HG03280 (cell line): Measurements from ENCODE around the gene PGF.
"Not testable (repeated sequence)": the region's sequence is repeated elsewhere in the genome, so short reads cannot be mapped to it uniquely, and the experiment has no call there.

Experiments used
- ATAC-seq: cut with Tn5 transposase; IDR thresholded peaks from one replicate; pipeline ENCODE4 v1.9.1; 2021; ENCODE audit warnings: mild to moderate bottlenecking, moderate library complexity; ENCODE audit not compliant: unreplicated experiment

The PGF gene

GRCh38 chr14:74955229-74956026 is at the start of gene PGF:
TSS of gene PGF (minus strand) at chr14:74955597. CDS start at chr14:74955242, 355 bp downstream.
- ATAC-seq, result no peak

DNA sequence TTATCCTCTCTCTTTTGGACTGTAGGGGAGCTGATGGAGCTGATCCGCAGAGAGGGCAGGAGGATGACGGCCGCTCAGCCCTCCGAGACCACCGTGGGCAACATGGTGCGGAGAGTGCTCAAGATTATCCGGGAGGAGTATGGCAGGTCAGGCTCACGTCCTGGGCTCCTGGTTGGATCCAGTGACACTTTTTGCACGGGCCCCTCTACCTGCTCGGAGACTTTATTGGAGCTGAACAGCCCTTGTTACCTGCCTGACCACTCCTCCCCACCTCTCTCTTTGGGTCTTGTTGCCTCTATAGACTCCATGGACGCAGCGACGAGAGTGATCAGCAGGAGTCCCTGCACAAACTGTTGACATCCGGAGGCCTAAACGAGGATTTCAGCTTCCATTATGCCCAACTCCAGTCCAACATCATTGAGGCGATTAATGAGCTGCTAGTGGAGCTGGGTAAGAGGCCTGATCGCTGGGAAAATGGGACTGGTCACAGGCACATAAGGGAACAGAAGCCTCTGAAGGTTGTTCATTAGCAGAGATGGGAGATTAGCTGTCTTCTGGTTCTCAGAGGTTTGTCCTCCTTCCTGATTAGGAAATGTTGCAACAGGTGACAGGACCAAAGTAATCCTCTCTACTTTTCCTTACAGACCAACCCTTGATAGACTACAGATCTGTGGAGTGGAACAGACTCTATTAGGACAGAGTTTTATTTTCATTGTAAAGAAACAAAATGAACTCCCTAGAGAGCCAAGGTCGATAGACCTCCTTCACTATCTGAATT is 48.0 kb upstream of the PGF start:
- no peak for ATAC-seq

DNA sequence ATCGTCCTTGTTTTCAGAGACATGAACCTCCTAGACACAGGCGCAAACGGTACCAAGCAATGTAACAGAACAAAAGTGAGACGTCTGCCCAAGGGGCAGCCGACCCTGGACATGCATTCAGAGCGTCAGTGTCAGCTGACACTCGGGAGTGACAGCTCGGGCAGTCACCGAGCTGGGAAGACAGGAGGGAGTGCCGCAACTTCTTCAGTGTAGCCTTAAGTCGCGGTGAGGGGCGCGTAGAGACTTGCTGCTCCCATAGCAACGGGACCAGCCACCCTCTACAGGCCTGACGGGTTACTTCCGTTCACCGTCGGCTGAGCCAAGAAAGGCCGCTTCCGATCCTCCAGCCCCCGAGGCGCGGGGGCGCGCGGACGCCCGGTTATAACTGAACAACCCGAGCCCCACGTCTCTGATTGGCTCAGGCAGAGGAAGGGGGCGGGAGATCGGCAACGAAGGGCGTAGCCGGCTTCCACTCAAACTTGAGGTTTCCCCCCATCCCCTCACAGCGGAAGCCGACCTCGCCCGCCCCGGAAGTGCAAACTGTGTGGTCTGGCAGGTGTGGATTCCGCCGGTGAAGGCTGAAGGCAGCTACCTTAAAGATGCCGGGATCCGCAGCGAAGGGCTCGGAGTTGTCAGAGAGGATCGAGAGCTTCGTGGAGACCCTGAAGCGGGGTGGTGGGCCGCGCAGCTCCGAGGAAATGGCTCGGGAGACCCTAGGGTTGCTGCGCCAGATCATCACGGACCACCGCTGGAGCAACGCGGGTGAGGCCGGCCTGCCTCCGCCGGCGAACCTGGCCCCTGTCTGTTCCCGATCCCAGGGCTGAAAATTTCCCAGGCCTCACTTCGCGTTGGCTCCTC is 47.2 kb upstream of the PGF start, which contains the start of gene EIF2B2:
TSS of gene EIF2B2 (plus strand) at position 530 of the 858 bp plus-strand sequence. CDS start at position 600, 70 bp downstream.
- ATAC-seq, result peak; percentile 97

DNA sequence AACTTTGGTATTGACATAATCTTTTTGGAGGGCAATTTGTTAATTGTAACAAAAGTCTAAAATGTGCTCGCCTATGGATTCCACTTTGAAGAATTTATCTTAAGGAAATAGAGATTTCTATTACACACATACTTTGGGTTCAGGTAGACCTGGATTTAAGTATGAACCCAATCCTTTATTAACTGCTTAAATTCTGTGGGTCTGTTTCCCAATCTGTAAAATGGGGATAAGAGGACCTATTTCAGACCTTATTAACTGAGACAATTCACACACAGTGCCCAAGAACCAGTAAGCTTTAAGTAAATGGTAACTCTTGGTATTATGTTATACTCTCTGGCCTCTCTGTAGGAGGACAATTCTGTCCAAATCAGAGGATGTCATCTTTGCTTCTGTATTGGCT is 46.5 kb upstream of the PGF start:
- ATAC-seq, result no peak

DNA sequence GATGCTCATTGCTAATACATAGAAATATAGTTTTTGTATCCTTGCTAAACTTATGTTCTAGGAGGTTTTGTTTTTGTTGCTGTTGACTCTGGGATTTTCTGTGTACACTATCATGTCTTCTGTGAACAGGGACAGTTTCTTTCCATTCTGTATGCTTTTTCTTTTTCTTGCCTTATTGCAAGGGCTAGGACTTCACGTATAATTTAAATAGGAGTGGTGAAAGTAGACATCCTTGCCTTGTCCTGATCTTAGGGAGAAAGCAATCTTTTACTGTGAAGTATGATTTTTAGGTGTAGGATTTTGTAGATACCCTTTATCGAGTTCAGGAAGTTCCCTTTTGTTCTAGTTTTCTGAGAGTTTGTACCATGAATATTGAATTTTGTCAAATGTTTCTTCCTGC is 45.9 kb upstream of the PGF start:
- ATAC-seq, result no peak

DNA sequence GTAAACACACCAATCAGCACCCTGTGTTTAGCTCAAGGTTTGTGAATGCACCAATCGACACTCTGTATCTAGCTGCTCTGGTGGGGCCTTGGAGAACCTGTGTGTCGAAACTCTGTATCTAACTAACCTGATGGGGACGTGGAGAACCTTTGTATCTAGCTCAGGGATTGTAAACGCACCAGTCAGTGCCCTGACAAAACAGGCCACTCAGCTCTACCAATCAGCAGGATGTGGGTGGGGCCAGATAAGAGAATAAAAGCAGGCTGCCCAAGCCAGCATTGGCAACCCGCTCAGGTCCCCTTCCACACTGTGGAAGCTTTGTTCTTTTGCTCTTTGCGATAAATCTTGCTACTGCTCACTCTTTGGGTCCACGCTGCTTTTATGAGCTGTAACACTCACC is 40.4 kb upstream of the PGF start:
- ATAC-seq, result not testable (repeated sequence)

GRCh38 chr14:74994182-74994581 is 38.8 kb upstream of the PGF start:
- ATAC-seq, result not testable (repeated sequence)

- no peak for ATAC-seq
Observed at GRCh38 chr14:74988993-74989392, 33.6 kb upstream of the PGF start.

- no peak for ATAC-seq
Observed at GRCh38 chr14:74988131-74988530, 32.7 kb upstream of the PGF start.

DNA sequence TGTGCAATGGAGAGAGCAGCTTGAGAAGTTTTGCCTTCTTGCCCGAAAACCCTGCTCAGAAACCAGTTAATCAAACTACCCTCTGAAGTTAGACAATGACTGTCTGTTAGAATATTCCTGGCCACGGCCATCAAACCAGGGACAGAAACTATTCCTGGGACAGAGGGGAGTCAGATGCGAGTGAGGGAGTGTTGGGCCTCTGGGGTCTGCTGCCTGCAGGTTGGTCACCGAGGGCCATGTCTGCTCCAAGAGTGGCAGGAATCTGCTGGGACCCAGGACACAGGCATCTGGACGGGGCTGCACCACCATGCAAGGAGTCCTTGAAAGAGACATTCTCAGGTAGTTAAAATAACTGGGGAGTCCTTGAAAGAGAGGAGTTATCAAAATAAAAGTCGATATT is 30.4 kb upstream of the PGF start:
- no peak for ATAC-seq

DNA sequence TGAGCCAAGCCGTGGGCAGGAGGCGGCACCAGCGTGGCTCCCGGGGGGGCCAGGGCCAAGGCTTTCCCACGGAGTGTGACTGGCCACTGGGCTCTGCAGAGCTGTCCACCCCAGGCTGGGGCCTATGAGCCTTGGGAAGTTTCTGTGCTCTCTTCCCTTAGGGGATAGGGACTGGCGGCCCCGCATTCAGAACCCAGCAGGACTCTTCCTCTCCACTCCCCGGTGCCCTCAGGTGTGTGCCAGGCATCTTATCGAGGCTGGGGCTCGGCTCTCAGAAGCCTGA is 29.6 kb upstream of the PGF start:
- no peak for ATAC-seq

GRCh38 chr14:74984236-74985027 is 29.0 kb upstream of the PGF start:
- no peak for ATAC-seq

GRCh38 chr14:74983343-74983742 is 27.9 kb upstream of the PGF start:
- ATAC-seq, result no peak

DNA sequence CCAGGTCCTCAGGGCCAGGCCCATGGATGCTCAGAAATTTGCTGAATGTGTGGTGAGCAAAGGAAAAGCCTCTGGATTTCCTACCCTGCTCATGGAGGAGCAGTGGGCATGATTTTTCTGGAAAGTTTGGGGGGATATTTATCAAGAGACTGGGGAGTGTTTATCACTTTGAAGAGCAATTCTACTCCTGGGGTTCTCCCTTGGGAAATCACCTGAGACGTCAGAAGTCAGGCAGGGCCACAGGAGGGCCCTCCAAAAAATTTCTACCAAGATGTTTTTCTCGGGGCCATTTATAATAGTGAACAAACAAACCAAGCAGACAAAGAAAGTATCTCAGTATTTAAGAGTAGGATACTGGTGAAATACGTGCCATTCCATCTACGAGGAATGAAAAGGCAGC is 27.3 kb upstream of the PGF start:
- ATAC-seq, result no peak

GRCh38 chr14:74981833-74982232 is 26.4 kb upstream of the PGF start:
- no peak for ATAC-seq

GRCh38 chr14:74981462-74981782 is 26.0 kb upstream of the PGF start:
- ATAC-seq, result no peak

DNA sequence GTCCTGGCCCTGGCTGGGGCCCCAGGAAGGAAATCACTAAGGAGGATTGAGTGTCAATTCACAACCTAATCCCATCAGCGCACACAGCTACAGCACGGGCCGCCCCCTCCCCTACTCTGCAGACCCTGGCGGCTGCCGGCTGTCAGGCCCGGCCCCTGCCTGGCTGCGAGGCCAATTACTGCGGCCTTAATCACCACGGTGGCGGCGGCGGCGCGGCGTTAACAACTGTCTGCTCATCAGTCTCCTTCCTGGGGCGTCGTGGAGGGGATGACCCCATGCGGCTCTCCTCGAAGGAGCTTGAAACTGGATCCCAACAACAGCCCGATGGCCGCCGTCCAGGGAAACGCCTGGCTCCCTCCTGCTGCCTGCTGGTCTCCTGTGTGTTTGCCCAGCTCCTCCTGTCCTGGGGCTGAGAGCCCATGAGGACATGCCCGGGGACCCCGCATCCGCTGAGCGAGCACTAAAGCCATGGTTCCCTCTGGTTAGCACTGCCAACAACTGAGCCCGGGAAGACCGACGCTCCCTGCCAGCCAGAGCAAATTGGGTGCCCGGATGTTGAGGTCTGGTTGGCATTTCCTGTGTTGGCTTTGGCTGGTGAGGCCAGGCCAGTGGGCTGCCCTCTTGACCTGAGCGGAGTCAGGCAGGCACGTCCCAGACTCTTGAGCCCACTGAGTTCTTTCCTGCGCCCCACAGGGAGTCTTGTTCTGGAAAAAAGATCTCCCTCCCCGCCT is 25.5 kb upstream of the PGF start:
- no peak for ATAC-seq

DNA sequence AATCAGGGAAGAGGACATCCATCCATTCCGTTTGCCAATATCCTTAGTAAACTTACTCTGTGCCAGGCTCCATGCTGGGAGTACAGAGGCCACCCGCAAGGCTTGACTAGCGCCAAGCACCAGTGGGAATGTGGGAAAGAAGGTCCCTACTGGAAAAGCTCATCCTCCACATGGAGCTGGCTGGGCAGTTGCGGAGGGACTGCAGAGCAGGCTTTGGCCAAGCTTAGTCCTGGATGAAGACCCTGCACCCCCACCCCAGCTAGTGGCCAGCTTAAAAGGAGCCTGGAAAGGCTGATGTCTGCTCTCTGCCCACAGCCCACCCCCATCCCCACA is 25.0 kb upstream of the PGF start:
- no peak for ATAC-seq

DNA sequence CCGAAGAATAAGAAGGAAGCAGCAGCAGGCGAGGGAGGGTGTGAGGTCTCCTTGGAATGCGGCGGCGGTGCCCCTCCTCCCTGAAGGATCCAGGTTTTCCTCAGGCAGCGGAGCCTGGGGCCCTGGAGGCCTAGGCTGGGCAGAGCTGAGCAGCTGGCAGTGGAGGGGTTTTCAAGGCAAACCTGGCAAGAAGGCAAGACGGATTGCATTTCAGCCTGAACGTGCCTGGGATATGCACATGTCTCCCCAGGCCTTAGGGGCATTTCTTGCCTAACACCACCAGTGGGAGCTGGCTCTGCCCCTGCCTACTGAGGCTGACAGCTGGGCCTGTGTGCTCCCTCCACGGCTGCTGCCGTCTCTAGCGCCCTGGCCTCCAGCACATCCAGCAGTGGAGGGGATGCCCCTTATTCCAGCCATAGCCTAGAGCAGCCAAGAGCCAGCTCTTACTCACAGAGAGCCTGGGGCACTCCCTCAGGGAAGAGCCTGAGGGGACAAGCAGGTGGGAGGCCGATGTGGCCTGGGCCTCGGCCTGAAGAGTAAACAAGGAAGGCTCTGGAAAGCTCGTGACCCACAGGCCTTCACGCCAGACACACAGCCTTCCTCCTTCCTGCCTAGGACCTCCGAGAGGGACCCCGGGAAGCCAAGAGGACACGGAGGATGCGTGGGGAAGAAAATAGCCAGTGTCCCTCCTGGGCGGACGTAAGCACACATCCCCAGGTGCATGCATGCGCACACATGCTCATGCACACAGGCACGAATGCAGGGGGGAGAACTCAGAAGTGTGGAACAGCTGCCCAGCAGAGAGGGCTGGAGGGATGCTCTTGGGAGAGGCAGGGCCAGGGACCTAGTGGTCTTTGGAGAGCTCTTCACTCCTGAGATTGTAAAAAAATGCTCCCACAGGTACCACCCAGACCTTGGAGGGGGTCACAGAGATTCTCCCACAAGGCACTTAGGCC is 24.3 kb upstream of the PGF start:
- ATAC-seq, result no peak
